A549 treated with AZD9567 at 1 μM for 4 hours (cell line): ENCODE measurements around the gene KRTAP25-1. TPM values are rescaled to one million over a fixed set of nuclear protein-coding genes. Genes with fewer than 3 reads are reported as not detected.

ENCODE experiments used
- total RNA-seq: library from RNA; stranded (reverse); fragments of 200-300 nt; extraction: Qiagen RNA extraction; gene quantifications from 5 replicates; pipeline ENCODE4 v1.2.3, GENCODE V29; 2022; ENCODE audit not compliant: insufficient read depth

The KRTAP25-1 gene
- not detected in 5 replicates for total RNA-seq

GRCh38 chr21:30289215-30289614 lies at the start of gene KRTAP25-1:
Gene KRTAP25-1 (minus strand): TSS chr21:30289514. CDS start chr21:30289490, 24 bp downstream.

DNA sequence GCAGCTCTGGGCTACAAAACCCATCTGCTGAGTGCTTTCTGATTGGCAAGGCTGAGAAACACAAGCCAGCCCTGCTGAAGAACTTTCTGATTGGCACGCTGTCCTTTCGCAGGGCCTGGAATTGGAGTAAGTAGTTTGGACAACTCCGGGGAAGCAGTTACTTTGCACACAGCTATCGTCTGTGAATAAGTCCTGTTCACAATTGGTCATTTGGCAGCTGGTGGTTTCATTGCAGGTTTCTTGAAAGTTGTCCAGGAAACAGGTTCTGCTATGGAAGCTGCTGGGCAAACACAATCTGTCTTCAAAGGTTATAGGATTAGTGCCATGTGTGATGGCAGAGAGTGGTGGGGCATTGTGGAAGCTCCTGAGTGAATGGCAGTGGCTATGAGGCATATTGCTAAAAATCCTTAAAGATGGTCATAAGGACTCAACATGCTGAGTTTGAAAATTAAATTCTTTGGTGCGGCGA lies 48.0 kb upstream of the KRTAP25-1 start, which contains the start of gene KRTAP27-1:
TSS of gene KRTAP27-1 (minus strand) at position 419 of the 469 bp plus-strand sequence. CDS start at position 393, 26 bp downstream.

DNA sequence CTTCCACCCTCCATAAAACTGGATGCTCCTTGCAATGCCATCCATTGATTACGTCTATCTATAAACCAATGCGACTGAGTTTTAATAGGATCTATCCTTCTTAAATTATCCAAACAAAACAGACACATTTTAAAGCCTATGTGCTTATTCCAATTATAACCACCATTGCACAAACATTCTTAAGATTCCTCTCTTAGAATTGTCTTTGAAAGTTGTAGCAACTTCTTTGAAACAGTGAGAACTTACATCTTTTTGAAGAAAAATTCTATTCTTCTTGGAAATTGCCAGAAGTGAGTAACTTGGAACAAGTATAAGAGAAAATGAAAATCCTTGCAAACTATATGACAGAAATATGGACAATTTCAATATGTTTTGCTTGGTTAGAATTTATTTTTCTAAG lies 30.9 kb upstream of the KRTAP25-1 start, which contains the start of gene KRTAP26-1:
TSS of gene KRTAP26-1 (minus strand) at position 101 of the 400 bp plus-strand sequence. CDS start 280 bp downstream, outside the sequence.

GRCh38 chr21:30282850-30283249 lies 6.5 kb downstream of the KRTAP25-1 start, which contains the start of gene KRTAP24-1:
Gene KRTAP24-1 (minus strand): TSS chr21:30282950. CDS start chr21:30282932, 18 bp downstream.

Other genes with a start within 250 kb of the KRTAP25-1 start
- gene CLDN17, start 122.7 kb downstream of the KRTAP25-1 start, total RNA-seq = not detected in 5 replicates
- gene CLDN8, start 73.4 kb downstream of the KRTAP25-1 start, total RNA-seq = not detected in 5 replicates
- gene KRTAP24-1, start 6.6 kb downstream of the KRTAP25-1 start, total RNA-seq = not detected in 5 replicates
- gene KRTAP26-1, start 30.8 kb upstream of the KRTAP25-1 start, total RNA-seq = not detected in 5 replicates
- not detected in 5 replicates for gene KRTAP27-1, start 48.2 kb upstream of the KRTAP25-1 start, total RNA-seq
- not detected in 5 replicates for gene KRTAP23-1, start 59.1 kb upstream of the KRTAP25-1 start, total RNA-seq
- 0.09 TPM in 1 of 5 replicates, not detected in the others for gene KRTAP13-2, start 82.8 kb upstream of the KRTAP25-1 start, total RNA-seq
- not detected in 5 replicates for gene KRTAP13-1, start 106.5 kb upstream of the KRTAP25-1 start, total RNA-seq
- gene KRTAP13-3, start 136.4 kb upstream of the KRTAP25-1 start, total RNA-seq = not detected in 5 replicates
- not detected in 5 replicates for gene KRTAP13-4, start 140.7 kb upstream of the KRTAP25-1 start, total RNA-seq
- not detected in 5 replicates for gene KRTAP15-1, start 150.8 kb upstream of the KRTAP25-1 start, total RNA-seq
- not detected in 5 replicates for gene KRTAP19-1, start 190.9 kb upstream of the KRTAP25-1 start, total RNA-seq
- gene KRTAP19-2, start 197.9 kb upstream of the KRTAP25-1 start, total RNA-seq = not detected in 5 replicates
- gene KRTAP19-3, start 202.5 kb upstream of the KRTAP25-1 start, total RNA-seq = not detected in 5 replicates
- gene KRTAP19-4, start 207.7 kb upstream of the KRTAP25-1 start, total RNA-seq = not detected in 5 replicates
- gene KRTAP19-5, start 212.6 kb upstream of the KRTAP25-1 start, total RNA-seq = not detected in 5 replicates